ENCODE measurements around the gene GDI1. TPM values are rescaled to one million over a fixed set of nuclear protein-coding genes. Genes with fewer than 3 reads are reported as not detected.
A peak's percentile ranks its signal among the peaks of the same experiment; 100 is the strongest.

GDI1 gene
- total and polyA plus RNA-seq, 2 of the 4 experiments (the other 2 are of a cell fraction), result 113 to 291 TPM

DNA sequence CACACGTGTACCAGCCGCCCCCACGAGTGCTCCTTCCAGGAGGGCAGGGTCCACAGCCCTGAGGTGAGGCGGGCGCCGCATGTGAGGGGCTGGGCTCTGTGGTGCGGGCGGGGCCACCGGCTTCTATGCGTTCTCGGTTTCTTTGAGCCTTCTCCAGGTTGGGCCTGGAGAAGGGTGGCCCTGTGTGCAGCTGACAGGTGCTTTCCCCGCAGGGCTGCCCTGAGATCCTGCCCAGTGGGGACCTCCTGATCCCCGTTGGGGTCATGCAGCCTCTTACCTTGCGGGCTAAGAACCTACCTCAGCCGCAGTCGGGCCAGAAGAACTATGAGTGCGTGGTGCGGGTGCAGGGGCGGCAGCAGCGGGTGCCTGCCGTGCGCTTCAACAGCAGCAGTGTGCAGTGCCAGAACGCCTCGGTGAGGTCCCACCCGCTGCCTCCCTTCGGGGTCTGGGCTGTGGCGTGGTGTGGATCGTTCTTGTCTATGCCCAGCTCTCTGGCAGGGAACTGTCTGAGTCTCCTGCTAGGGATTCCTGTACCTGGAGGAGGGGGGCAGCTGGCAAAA lies 27.9 kb downstream of the GDI1 start:
- Histone ChIP-seq H2BK20ac (ENCODE audit: low read depth, low read length) (no peak overlapping the region), H4K5ac (ENCODE audit: low read depth, low read length) (no peak overlapping the region), H3K23ac (ENCODE audit: low read depth, low read length) (no peak overlapping the region), H3K4ac (ENCODE audit: low read depth, low read length) (no peak overlapping the region), H3K36me3 (ENCODE audit: control insufficient read depth, insufficient read depth, low read length) (peaks cover 82% of the 10 kb centered on the region), H3K27me3 (ENCODE audit: control insufficient read depth, insufficient read depth, low read length) (no peaks in the 10 kb centered on the region), H2AK5ac (ENCODE audit: low read depth, low read length) (no peak overlapping the region), H3K4me3 (ENCODE audit: insufficient read depth, low read depth, low read length) (no peak overlapping the region), H3K9ac (ENCODE audit: low read depth, low read length) (no peak overlapping the region), H3K4me1 (ENCODE audit: control insufficient read depth, insufficient read depth, low read length) (peaks cover 4% of the 10 kb centered on the region; the same call in 1 of the 2 replicates), H3K27ac (ENCODE audit: insufficient read depth, low read length) (no peak overlapping the region), H3K14ac (replicated peaks; ENCODE audit: low read depth, low read length) (no peak overlapping the region), H2AFZ (replicated peaks; ENCODE audit: low read length, poor library complexity) (peak overlapping the region; percentile 51), H3K9me3 (ENCODE audit: control insufficient read depth, insufficient read depth, low read length) (no peaks in the 10 kb centered on the region; the same call in 1 of the 2 replicates), H4K91ac (ENCODE audit: insufficient read depth, low read depth, low read length) (no peak overlapping the region), H2AK9ac (replicated peaks; ENCODE audit: low read depth, low read length, poor library complexity) (no peak overlapping the region), H4K8ac (ENCODE audit: low read depth in 2 of 2, low read length in 2 of 2) (no peak overlapping the region), H2BK5ac (ENCODE audit: low read depth, low read length, poor library complexity, severe bottlenecking) (no peak overlapping the region), H2BK15ac (ENCODE audit: low read depth, low read length) (no peak overlapping the region), H3K18ac (ENCODE audit: low read depth, low read length) (no peak overlapping the region), H2BK120ac (ENCODE audit: low read depth, low read length) (no peak overlapping the region), H3K56ac (ENCODE audit: extremely low read depth, insufficient read depth, low read length) (no peak overlapping the region), H3K4me2 (ENCODE audit: low read depth, low read length) (no peak overlapping the region), H3K79me1 (ENCODE audit: low read depth in 1 of 2, low read length in 2 of 2) (peaks cover 0 to 11% of the 10 kb centered on the region in 2 experiments; a peak in 3 of 4 replicates), H3K9me1 (ENCODE audit: insufficient read depth, low read length) (no peaks in the 10 kb centered on the region), H4K20me1 (ENCODE audit: insufficient read depth, low read length) (peaks cover 30% of the 10 kb centered on the region)
- CTCF ChIA-PET, result no interaction called here
- BruUV-seq (replicated peaks), result no TSS peak
- TF ChIP-seq, protein P1, sequence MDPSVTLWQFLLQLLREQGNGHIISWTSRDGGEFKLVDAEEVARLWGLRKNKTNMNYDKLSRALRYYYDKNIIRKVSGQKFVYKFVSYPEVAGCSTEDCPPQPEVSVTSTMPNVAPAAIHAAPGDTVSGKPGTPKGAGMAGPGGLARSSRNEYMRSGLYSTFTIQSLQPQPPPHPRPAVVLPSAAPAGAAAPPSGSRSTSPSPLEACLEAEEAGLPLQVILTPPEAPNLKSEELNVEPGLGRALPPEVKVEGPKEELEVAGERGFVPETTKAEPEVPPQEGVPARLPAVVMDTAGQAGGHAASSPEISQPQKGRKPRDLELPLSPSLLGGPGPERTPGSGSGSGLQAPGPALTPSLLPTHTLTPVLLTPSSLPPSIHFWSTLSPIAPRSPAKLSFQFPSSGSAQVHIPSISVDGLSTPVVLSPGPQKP (IDR thresholded peaks at IDR 0.05; ENCODE audit: borderline replicate concordance, low read depth, low read length), result no peak
- DNase-seq (no peak), ATAC-seq (ENCODE audit: low read depth) (no peak)
- in situ Hi-C loops (cut with MboI; ENCODE audit: low sequenced_read_pairs), result no loop called here
- 93% methylated on average over 17 of the region's 28 CpGs; no CpG with 5 or more reads in 1 of the 2 experiments for WGBS, 2 experiments (ENCODE audit: extremely low coverage in 2 of 2, insufficient read length in 1 of 2)
- dilution Hi-C loops (cut with HindIII; ENCODE audit: low sequenced_read_pairs, unreplicated experiment), result no loop called here
- intact Hi-C loops (cut with micrococcal nuclease), result no loop called here
- POLR2A ChIA-PET (ENCODE audit: unreplicated experiment), result interaction anchor here (0.6 kb wide), 1 partner anchor 12 kb away, joined by 3 read pairs; no protein-coding TSS in a partner anchor
